H1 (cell line): ENCODE results near the gene CORT. TPM values are rescaled to one million over a fixed set of nuclear protein-coding genes. Genes with fewer than 3 reads are reported as not detected.

Experiments
- CTCF ChIA-PET: fragments of 300-600 bp; sonication (Branson Sonifier 250); formaldehyde crosslinking; loops from one replicate; lab custom pipeline; 2021; ENCODE audit not compliant: partially characterized antibody; lab: Charles Lee
- POLR2A ChIA-PET: fragments of 300-600 bp; sonication (Branson Sonifier 250); formaldehyde crosslinking; loops from one replicate; lab custom pipeline; 2021; ENCODE audit warnings: inconsistent platforms; ENCODE audit not compliant: partially characterized antibody; lab: Charles Lee
- DNase-seq, 2 experiments: peaks; one replicate each; pipeline versions ENCODE4 v3.0.0 to v3.0.0-alpha.2; 2010 to 2022; ENCODE audit warnings: low spot score in 2 of 2, low read depth in 1 of 2, mixed read lengths in 1 of 2
- FAIRE-seq: peaks from 2 replicates; lab custom pipeline; 2011; peaks lifted over from hg19 to GRCh38; lab: Jason Lieb, UNC
- H2AFZ ChIP-seq: 2 replicates; pipeline ENCODE4 v1.8.1; 2012; ENCODE audit warnings: low read length, inconsistent platforms
- H2AK5ac ChIP-seq: 2 replicates; pipeline ENCODE4 v1.6.1; 2013; ENCODE audit warnings: low read depth, low read length
- H2BK120ac ChIP-seq: replicated peaks from 2 replicates; pipeline ENCODE3; 2013; ENCODE audit warnings: low read depth, low read length, inconsistent platforms
- H2BK12ac ChIP-seq: 2 replicates; pipeline ENCODE4 v1.6.1; 2013; ENCODE audit warnings: low read depth, low read length
- H2BK15ac ChIP-seq: 2 replicates; pipeline ENCODE4 v1.6.1; 2013; ENCODE audit warnings: low read length
- H2BK20ac ChIP-seq: 2 replicates; pipeline ENCODE4 v1.6.1; 2013; ENCODE audit warnings: low read length
- H2BK5ac ChIP-seq: 2 replicates; pipeline ENCODE4 v1.6.1; 2013; ENCODE audit warnings: low read depth, low read length
- H3K14ac ChIP-seq: 2 replicates; pipeline ENCODE4 v1.6.1; 2013; ENCODE audit warnings: inconsistent platforms; ENCODE audit not compliant: insufficient read length
- H3K18ac ChIP-seq: 2 replicates; pipeline ENCODE4 v1.6.1; 2013; ENCODE audit warnings: low read length; ENCODE audit errors: extremely low read depth
- H3K23ac ChIP-seq: 2 replicates; pipeline ENCODE4 v1.6.1; 2013; ENCODE audit warnings: inconsistent platforms; ENCODE audit not compliant: insufficient read length
- H3K23me2 ChIP-seq: 2 replicates; pipeline ENCODE4 v1.6.1; 2013; ENCODE audit warnings: low read depth, low read length
- H3K27ac ChIP-seq: 2 replicates; pipeline ENCODE4 v1.6.1; 2011; ENCODE audit warnings: low read depth, low read length, inconsistent platforms
- H3K27me3 ChIP-seq, 4 experiments: replicated peaks in 1 of 4; 1 replicate in 1 of 4; 2 replicates in 3 of 4; pipeline versions ENCODE4 v1.6.1 to v1.8.1; 2011 to 2013; ENCODE audit warnings: low read length in 3 of 4, mild to moderate bottlenecking in 3 of 4, inconsistent platforms in 2 of 4, mixed read lengths in 2 of 4, moderate library complexity in 1 of 4; ENCODE audit not compliant: control insufficient read depth in 3 of 4, insufficient read depth in 3 of 4; ENCODE audit errors: extremely low read depth in 1 of 4
- H3K36me3 ChIP-seq, 4 experiments: 2 replicates each; pipeline versions ENCODE4 v1.6.1 to v1.8.1; 2011 to 2013; ENCODE audit warnings: mild to moderate bottlenecking in 4 of 4, low read length in 3 of 4, moderate library complexity in 2 of 4, control low read depth in 1 of 4, inconsistent platforms in 1 of 4; ENCODE audit not compliant: insufficient read depth in 4 of 4, control insufficient read depth in 2 of 4
- H3K4ac ChIP-seq: replicated peaks from 2 replicates; pipeline ENCODE3; 2013; ENCODE audit warnings: low read length, low read depth, mixed read lengths, inconsistent platforms; ENCODE audit not compliant: insufficient read length
- H3K4me1 ChIP-seq, 4 experiments: replicated peaks in 1 of 4; 1 replicate in 1 of 4; 2 replicates in 3 of 4; pipeline versions ENCODE4 v1.6.1 to v1.8.1; 2011 to 2013; ENCODE audit warnings: low read length in 3 of 4, inconsistent platforms in 2 of 4, mixed read lengths in 1 of 4; ENCODE audit not compliant: insufficient read depth in 4 of 4, control insufficient read depth in 3 of 4
- H3K4me2 ChIP-seq, 2 experiments: 2 replicates each; pipeline versions ENCODE4 v1.6.1 to v1.8.1; 2011 to 2013; ENCODE audit warnings: low read depth in 2 of 2, low read length in 2 of 2, control low read depth in 1 of 2, inconsistent platforms in 1 of 2, mild to moderate bottlenecking in 1 of 2; ENCODE audit not compliant: insufficient read depth in 1 of 2
- H3K4me3 ChIP-seq, 4 experiments: fragments of 200-600, 300-600 bp in 1 of 4; sonication (generic), shearing (Covaris generic), sonication (Bioruptor Twin) in 1 of 4; 2 replicates each; pipeline versions ENCODE4 v1.5.1 to v1.8.1; 2011 to 2016; ENCODE audit warnings: low read length in 4 of 4, low read depth in 3 of 4, control low read depth in 2 of 4, inconsistent platforms in 2 of 4, mild to moderate bottlenecking in 2 of 4, mixed read lengths in 1 of 4, moderate library complexity in 1 of 4; ENCODE audit not compliant: insufficient read depth in 2 of 4; ENCODE audit errors: extremely low read depth in 1 of 4
- H3K56ac ChIP-seq: replicated peaks from 2 replicates; pipeline ENCODE3; 2013; ENCODE audit warnings: low read depth, mild to moderate bottlenecking, mixed read lengths, low read length, inconsistent platforms; ENCODE audit not compliant: insufficient read length
- H3K79me1 ChIP-seq: 2 replicates; pipeline ENCODE4 v1.6.1; 2013; ENCODE audit warnings: low read depth, low read length, control low read depth
- H3K79me2 ChIP-seq, 2 experiments: 2 replicates each; pipeline versions ENCODE4 v1.6.1 to v1.8.1; 2012 to 2013; ENCODE audit warnings: low read length in 2 of 2, mild to moderate bottlenecking in 2 of 2, inconsistent platforms in 1 of 2; ENCODE audit not compliant: insufficient read depth in 2 of 2, control insufficient read depth in 1 of 2
- H3K9ac ChIP-seq, 4 experiments: replicated peaks in 1 of 4; 1 replicate in 1 of 4; 2 replicates in 3 of 4; pipeline versions ENCODE4 v1.6.1 to v1.8.1; 2011 to 2013; ENCODE audit warnings: low read depth in 3 of 4, low read length in 3 of 4, control low read depth in 2 of 4, mild to moderate bottlenecking in 2 of 4, moderate library complexity in 2 of 4, inconsistent platforms in 1 of 4; ENCODE audit errors: extremely low read depth in 1 of 4
- H3K9me3 ChIP-seq, 2 experiments: 2 replicates each; pipeline versions ENCODE4 v1.6.1 to v1.8.1; 2012 to 2013; ENCODE audit warnings: mild to moderate bottlenecking in 2 of 2, moderate library complexity in 2 of 2, control low read depth in 1 of 2, inconsistent platforms in 1 of 2, low read depth in 1 of 2, low read length in 1 of 2, mixed read lengths in 1 of 2; ENCODE audit not compliant: insufficient read depth in 2 of 2
- H4K20me1 ChIP-seq, 2 experiments: replicated peaks in 1 of 2; 2 replicates each; pipeline versions ENCODE3 to v1.8.1; 2011 to 2013; ENCODE audit warnings: inconsistent platforms in 2 of 2, low read length in 2 of 2, mild to moderate bottlenecking in 1 of 2; ENCODE audit not compliant: insufficient read depth in 2 of 2, control insufficient read depth in 1 of 2
- H4K5ac ChIP-seq: 2 replicates; pipeline ENCODE4 v1.6.1; 2013; ENCODE audit warnings: low read length, low read depth, mixed read lengths, inconsistent platforms; ENCODE audit not compliant: insufficient read length
- H4K8ac ChIP-seq: 2 replicates; pipeline ENCODE4 v1.8.0; 2013; ENCODE audit warnings: mild to moderate bottlenecking, moderate library complexity, low read length, inconsistent platforms; ENCODE audit not compliant: insufficient read depth; ENCODE audit errors: extremely low read depth
- H4K91ac ChIP-seq: replicated peaks from 2 replicates; pipeline ENCODE3; 2013; ENCODE audit warnings: low read length, mixed read lengths, inconsistent platforms; ENCODE audit not compliant: insufficient read length
- ATF2 ChIP-seq: IDR thresholded peaks from 2 replicates; pipeline ENCODE4 v1.6.1; 2012; ENCODE audit warnings: low read length, inconsistent platforms
- GABPA ChIP-seq: IDR thresholded peaks from 2 replicates; pipeline ENCODE4 v1.6.1; 2011; ENCODE audit warnings: mild to moderate bottlenecking, low read length, moderate library complexity, borderline replicate concordance; ENCODE audit not compliant: insufficient read depth
- NANOG ChIP-seq: IDR thresholded peaks from 2 replicates; pipeline ENCODE4 v1.6.1; 2011; ENCODE audit warnings: low read length, low read depth, mild to moderate bottlenecking, inconsistent platforms; ENCODE audit not compliant: insufficient read depth, poor library complexity, severe bottlenecking
- PHF8 ChIP-seq: fragments of 200-600 bp; sonication (generic); conservative IDR thresholded peaks from 2 replicates; pipeline ENCODE4 v1.7.1; 2012; ENCODE audit warnings: low read depth, mild to moderate bottlenecking, inconsistent platforms, low read length, moderate library complexity
- SP2 ChIP-seq: IDR thresholded peaks from 2 replicates; pipeline ENCODE4 v1.6.1; 2012; ENCODE audit warnings: mild to moderate bottlenecking, low read length, inconsistent platforms
- WGBS, 2 experiments: shearing (Covaris generic) in 1 of 2; methylation state at CpG; one replicate each; pipeline versions ENCODE4 v1.1.6 to v1.1.7; 2013 to 2015; ENCODE audit warnings: low lambda C conversion rate in 2 of 2, mixed read lengths in 2 of 2, inconsistent platforms in 1 of 2, low coverage in 1 of 2, missing lambda C conversion rate in 1 of 2; ENCODE audit not compliant: insufficient replicate concordance in 2 of 2, insufficient coverage in 1 of 2, insufficient read length in 1 of 2; ENCODE audit errors: extremely low coverage in 1 of 2, missing lambda C conversion rate in 1 of 2; 5-methylcytosine and 5-hydroxymethylcytosine counted together
- polyA plus RNA-seq, 7 experiments: library from polyadenylated mRNA; depleted of rRNA in 3 of 7; stranded (reverse) in 5 of 7; unstranded in 2 of 7; fragments of >200 nt in 5 of 7; fragments of 200-250 nt in 2 of 7; gene quantifications; 1 replicate in 5 of 7; 2 replicates in 1 of 7; 4 replicates in 1 of 7; pipeline versions ENCODE4 v1.2.1 to v1.2.3, GENCODE V29; 2011 to 2013; ENCODE audit warnings: missing spikeins in 2 of 7, mixed read lengths in 2 of 7
- total RNA-seq: library from RNA; stranded (reverse); fragmentation: NEBNext Ultra II Directional; extraction: Animal tissue kit (Norgen Biotek cat#: 25700); gene quantifications from 2 replicates; pipeline ENCODE4 v1.2.1, GENCODE V29; 2021

CORT gene
- total and polyA plus RNA-seq, 2 of the 8 experiments (the other 6 are each of a cell fraction or from before 2014, with no cell fraction given), result 0.15 to 0.30 TPM

DNA sequence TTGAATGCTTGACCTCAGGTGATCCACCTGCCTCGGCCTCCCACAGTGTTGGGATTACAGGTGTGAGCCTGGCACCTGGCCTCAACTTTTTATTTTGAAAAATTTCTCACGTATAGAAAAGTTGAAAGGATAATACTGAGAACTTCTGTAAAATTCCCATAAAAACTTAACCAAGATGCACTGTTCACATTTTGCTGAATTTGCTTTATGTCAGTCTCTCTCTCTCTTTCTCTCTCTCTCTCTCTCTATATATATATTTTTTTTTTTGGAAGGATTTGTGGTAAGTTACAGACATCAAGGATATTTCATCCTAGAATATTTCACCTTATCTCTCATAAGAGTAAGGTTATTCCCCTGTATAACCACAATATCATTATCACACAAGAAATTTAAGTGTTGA, 30.8 kb downstream of the CORT start:
- peaks cover 15% of the 10 kb centered on the region for H3K79me1 ChIP-seq
- no peak overlapping the region for H3K18ac ChIP-seq
- FAIRE-seq (no peak), DNase-seq (no peak)
- H4K20me1 ChIP-seq, result peaks cover 0 to 3% of the 10 kb centered on the region in 2 experiments
- H2BK15ac ChIP-seq, result no peak overlapping the region
- no peak overlapping the region for H2BK20ac ChIP-seq
- no peaks in the 10 kb centered on the region for H3K9me3 ChIP-seq
- H3K4me1 ChIP-seq, result no peaks in the 10 kb centered on the region; a peak in 2 of 7 replicates
- H3K23me2 ChIP-seq, result no peaks in the 10 kb centered on the region
- POLR2A ChIA-PET, result interaction anchor here (1.4 kb wide), 1 partner anchor 9 kb away, joined by 3 read pairs; no protein-coding TSS in a partner anchor
- H3K23ac ChIP-seq, result no peak overlapping the region
- H3K14ac ChIP-seq, result no peak overlapping the region
- CTCF ChIA-PET, result interaction anchor here (0.6 to 4.4 kb wide), 3 partner anchors 13 to 904 kb away, joined by 3 to 23 read pairs (median 5); no protein-coding TSS in a partner anchor
- H2AK5ac ChIP-seq, result no peak overlapping the region
- H3K79me2 ChIP-seq, result peaks cover 10 to 53% of the 10 kb centered on the region in 2 experiments
- H3K4ac ChIP-seq, result no peak overlapping the region
- no peaks in the 10 kb centered on the region for H3K27me3 ChIP-seq
- WGBS, 2 experiments, result 86% methylated on average over 2 of the region's 2 CpGs; no CpG with 5 or more reads in 1 of the 2 experiments
- no peak overlapping the region for H2AFZ ChIP-seq
- no peak overlapping the region for H3K9ac ChIP-seq
- H2BK12ac ChIP-seq, result no peak overlapping the region
- H3K36me3 ChIP-seq, result no peaks in the 10 kb centered on the region
- no peak overlapping the region for H2BK120ac ChIP-seq
- no peak overlapping the region for H2BK5ac ChIP-seq
- H4K91ac ChIP-seq, result no peak overlapping the region
- no peak overlapping the region for H3K4me2 ChIP-seq
- H3K4me3 ChIP-seq, result no peak overlapping the region
- H4K5ac ChIP-seq, result no peak overlapping the region
- TF ChIP-seq ATF2 (no peak), GABPA (no peak), PHF8 (no peak), NANOG (no peak), SP2 (no peak)
- no peak overlapping the region for H4K8ac ChIP-seq
- no peak overlapping the region for H3K27ac ChIP-seq
- H3K56ac ChIP-seq, result no peak overlapping the region
